Renal pelvis (tissue), 4 donors: Measurements from ENCODE around the gene REC8. TPM values are rescaled to one million over a fixed set of nuclear protein-coding genes. Genes with fewer than 3 reads are reported as not detected.
"Not testable (repeated sequence)": the region's sequence is repeated elsewhere in the genome, so short reads cannot be mapped to it uniquely, and the experiment has no call there.

Source experiments
- DNase-seq: peaks from one replicate; pipeline ENCODE4 v3.0.0-alpha.2; 2013
- polyA plus RNA-seq, 3 donors: library from polyadenylated mRNA; unstranded; fragments of 120-200 nt; gene quantifications; one replicate each; pipeline ENCODE4 v1.2.1, GENCODE V29; 2013; ENCODE audit not compliant: insufficient read length in 3 of 3

Gene REC8
- polyA plus RNA-seq, 3 donors, result 71.4 to 85.6 (median 80.8) TPM

DNA sequence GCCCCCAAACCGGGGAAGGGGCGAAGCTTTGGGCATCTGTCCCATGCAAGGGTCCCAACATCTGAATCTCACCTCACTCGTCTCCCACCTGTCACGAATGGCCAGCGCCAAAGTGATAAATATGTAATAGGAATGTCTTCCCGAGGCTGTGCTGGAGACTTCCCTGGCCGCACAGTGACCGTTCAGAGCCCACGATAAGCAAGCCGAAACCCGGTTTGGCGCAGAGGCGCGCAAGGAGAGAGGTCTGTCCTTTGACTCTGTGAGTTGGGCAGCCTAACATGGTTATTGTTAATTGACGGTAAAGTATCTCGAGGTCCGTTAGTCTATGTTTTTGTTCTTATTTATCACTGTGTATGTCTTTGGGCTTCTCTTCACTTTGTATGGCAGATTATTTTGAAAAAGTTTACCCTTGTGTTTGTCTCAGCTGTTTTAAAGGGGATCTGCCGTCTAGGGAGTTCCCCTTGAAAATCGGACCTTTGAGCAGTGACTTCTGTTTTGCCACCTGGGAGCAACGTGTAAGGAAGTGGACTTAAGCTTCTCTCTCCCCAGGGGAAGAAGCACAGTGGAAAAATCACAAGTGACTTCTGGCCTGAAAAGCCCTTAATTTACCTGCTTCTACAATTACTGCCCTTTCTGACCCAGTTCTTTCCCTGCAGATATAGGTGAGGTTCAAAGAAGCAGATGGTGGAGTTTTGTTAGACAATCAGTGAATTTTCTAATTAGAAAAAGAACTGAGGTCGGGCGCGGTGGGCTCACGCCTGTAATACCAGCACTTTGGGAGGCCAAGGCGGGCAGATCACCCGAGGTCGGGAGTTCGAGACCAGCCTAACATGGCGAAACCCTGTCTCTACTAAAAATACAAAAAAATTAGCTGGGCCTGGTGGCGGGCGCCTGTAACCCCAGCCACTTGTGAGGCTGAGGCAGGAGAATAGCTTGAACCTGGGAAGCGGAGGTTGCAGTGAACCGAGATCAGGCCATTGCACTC lies 24.5 kb downstream of the REC8 start:
- DNase-seq, result no peak

DNA sequence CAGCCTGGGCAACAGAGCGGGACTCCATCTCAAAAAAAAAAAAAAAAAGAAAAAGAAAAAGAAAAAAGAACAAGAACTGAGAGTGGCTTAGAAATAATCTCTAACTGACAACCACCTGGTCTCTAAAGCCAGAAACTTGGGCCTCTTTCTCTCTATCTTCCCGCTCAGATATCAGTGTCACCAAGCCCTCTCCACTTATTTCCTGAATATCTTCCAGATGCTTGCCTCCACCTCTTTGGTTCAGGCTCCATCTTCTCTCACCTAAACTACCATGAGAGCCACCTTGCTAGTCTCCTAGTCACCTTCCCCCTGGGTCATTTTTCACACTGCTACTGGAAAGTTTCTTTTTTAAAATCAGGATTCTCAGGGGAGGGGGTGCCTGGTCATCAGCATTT lies 25.2 kb downstream of the REC8 start:
- DNase-seq, result no peak

DNA sequence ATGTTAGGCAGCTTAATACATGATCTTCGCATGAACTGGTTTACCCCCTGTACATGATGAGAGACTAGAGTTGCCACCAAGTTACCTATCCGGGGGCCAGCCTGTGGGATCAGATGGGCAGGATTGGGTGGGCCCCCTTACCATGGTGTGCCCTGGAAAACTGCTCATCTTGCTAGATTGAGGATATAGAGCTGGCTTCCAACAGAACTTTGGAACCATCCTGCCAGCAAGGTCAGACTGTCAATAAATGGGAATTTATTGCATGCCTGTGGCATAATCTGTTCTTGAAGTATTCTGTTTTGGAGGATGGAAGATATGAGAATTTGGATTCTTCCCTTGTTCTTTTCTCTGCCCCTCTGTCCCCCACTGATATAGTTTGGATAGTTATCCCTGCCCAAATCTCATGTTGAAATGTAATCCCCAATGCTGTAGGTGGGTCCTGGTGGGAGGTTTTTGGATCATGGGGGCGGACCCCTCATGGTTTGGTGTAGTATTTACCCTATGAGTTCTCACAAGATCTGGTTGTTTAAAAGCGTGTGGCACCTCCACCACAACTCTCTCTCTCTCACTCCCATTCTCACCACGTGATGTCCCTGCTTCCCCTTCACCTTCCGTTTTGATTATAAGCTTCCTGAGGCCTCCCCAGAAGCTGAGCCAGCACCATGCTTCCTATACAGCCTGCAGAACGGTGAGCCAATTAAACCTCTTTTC lies 27.1 kb downstream of the REC8 start:
- DNase-seq, result no peak

DNA sequence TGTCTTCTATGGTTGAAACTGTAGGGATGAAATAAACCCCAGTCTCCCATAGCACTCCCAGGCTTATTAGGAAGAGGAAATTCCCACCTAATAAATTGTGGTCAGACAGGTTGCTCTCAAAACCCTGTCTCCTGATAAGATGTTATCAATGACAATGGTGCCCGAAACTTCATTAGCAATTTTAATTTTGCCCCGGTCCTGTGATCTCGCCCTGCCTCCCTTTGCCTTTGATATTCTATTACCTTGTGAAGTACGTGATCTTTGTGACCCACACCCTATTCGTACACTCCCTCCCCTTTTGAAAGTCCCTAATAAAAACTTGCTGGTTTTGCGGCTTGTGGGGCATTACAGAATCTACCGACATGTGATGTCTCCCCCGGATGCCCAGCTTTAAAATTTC lies 30.7 kb downstream of the REC8 start:
- not testable (repeated sequence) for DNase-seq

DNA sequence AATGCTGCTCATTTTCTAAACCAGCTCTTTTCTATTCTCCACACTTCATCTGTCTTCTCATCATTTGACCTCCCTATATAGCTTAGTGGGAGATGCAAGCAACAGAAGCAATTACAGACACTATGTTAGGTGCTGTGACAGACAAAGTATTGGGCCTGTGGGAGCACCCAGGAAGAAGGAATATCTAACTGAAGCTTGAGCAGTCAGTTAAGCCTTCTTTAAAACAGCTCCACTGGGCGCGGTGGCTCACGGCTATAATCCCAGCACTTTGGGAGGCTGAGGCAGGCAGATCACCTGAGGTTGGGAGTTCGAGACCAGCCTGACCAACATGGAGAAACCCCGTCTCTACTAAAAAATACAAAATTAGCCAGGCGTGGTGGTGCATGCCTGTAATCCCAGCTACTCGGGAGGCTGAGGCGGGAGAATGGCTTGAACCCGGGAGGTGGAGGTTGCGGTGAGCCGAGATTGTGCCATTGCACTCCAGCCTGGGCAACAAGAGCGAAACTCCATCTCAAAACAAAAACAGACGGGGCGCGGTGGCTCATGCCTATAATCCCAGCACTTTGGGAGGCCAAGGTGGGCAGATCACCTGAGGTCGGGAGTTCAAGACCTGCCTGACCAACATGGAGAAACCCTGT lies 31.5 kb downstream of the REC8 start:
- not testable (repeated sequence) for DNase-seq

DNA sequence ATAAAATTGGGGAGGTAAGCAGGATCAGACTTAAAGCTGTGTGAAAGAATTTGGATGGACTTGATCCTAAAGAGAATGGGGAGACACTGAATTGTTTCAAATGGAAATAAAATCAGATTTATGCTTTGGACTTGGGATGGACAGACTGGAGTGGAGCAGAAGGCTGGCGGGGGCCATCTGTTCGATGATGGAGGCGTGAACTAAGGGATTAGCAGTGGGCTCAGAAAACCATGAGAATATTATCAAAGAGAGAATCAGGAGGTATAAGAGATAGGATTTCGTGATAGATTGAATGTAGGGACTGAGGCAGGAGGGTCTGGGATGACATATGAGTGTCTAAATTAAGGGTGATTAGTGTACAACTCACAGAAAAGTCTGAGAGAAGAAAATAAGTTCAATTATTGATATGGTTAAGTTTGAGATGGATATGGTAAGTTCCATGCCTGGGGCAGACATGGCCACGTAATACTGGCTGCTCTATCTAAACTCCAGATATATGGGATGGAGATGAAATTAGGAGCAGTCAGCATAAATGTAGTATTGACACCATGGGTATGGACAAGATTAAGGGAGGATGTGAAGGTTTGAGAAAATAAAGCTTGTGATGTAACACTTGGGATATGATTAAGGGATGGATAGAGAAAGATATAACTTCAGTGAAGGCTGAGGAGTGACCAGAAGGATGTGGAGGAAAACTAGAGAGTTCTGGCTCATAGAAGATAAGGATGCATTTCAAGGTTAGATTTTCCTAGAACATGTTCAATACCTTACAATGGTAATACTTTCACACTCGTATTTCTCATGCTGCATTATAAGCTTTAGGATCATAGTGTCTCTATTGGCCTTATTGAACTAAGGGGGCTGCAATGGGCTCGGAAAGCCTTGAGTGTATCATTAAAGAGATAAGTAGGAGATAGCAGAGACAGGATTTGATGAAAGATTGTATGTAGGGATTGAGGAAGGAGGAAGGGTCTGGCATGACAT lies 32.6 kb downstream of the REC8 start:
- no peak for DNase-seq

DNA sequence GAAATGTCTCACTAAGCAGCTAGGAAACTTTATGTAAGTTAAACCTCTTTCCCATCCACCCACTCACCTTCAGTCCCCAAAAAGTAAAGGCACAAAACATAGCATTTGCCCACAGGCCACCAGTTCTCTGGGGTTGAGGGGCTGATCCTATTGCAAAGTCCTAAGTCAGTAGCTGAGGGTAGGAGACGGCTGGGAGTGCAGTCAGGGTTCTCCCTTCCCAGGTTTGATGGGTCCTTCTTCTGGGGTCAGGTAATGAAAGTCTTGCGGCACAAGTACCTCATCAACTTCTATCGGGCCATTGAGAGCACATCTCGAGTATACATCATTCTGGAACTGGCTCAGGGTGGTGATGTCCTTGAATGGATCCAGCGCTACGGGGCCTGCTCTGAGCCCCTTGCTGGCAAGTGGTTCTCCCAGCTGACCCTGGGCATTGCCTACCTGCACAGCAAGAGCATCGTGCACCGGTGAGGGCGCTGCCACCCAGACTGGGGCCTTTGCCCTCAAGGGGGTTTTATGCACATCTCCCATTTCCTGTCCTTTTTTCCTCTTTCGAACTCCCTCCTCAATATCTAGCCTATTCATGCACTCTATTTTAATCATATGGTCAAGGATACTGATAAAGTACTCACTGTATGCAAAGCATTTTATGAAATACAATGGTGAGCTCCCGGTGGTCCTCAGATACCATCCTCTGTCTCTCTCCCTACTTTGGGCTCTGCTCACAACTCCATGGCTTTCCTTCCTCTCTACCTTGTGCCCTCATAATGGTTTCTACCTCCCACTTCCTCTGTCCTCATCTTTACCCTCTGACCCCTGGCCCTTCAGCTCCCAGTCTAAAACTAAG lies 34.6 kb downstream of the REC8 start:
- no peak for DNase-seq

DNA sequence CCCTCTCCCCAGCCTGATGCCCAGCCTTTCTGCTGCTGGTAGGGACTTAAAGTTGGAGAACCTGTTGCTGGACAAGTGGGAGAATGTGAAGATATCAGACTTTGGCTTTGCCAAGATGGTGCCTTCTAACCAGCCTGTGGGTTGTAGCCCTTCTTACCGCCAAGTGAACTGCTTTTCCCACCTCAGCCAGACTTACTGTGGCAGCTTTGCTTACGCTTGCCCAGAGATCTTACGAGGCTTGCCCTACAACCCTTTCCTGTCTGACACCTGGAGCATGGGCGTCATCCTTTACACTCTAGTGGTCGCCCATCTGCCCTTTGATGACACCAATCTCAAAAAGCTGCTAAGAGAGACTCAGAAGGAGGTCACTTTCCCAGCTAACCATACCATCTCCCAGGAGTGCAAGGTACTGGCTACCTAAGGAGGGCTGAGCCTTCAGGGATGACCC lies 35.2 kb downstream of the REC8 start:
- no peak for DNase-seq

DNA sequence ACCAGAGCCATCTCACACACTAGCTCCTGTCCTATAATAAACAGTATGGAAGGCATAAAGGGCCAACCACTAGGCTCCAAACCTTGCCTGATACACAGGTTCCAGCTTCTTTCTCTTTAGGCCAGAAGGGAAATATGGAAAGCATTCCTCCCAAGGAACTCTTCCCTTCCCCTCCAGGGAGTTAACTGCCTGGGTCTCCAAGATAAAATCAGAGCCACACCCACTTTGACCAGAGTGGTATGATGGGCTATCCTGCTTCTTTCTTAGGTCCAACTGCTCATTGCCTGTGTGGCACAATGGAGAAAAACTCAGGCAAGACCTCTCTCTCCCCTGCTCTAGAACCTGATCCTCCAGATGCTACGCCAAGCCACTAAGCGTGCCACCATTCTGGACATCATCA lies 35.7 kb downstream of the REC8 start:
- no peak for DNase-seq

DNA sequence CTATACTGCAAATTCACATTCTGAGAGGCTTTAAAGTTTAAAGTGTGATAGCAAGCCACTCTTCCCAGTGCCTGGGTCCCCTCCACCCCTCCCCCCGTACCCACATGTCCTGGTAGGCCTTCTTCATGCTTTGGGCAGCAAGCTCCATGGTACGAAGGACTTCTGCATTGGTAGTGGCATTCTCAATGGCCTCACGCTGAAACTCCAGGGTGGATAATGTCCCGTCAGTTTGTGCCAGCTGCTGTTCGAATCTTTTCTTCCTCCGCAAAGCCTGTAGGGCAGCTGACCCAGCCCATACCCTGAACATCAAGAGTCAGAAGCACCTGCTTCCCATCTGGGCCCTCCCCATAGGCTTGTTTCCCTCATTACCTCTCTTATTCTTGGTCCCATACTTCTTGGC lies 39.4 kb downstream of the REC8 start:
- DNase-seq, result no peak

DNA sequence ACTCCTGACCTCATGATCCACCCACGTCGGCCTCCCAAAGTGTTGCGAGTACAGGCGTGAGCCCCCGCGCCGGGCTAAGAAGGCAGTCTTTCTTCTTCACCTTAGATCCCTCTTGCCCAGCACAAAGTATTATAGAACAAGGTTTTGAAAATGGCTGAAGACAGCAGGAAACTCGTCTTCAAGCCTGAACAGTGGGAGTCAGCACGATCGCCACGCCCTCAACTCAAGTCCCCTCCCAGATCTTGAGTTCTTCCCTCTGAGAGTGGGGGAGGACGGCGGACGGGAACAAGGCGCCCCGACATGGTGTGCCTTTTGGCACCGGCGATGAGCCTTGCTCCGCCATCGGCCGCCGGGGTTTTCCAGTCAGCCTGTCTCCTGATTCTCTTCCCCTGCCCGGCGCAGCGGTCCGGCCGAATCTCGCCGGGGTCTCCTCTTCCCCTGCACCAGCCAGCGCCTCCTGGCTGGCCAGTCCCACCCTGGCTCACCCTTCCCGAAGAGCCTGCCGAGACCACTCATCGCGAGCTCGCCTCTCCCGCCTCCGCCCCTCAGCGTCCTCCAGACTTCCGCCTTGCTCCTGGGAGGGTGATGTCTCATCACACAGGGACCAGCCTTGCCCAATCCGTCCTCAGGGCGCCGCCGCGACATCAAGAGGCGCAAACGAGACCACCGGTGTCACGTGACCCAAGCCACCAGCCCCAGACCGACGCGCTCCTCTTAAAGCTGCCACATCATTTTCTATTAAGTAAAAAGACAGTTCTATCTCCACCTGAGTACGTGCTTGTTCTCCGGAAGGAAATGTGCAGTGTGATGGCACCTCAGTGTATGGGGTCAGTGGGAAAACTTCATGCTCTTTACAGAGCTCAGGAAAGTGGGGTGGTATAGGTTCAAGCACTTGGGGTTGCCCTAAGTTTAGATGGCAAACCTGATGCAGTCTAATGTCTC lies 41.3 kb downstream of the REC8 start, which contains the start of gene CHMP4A:
Gene CHMP4A, minus strand, starts transcription at position 565 of the 942 bp plus-strand sequence. Its CDS starts 49 bp downstream, at position 516.
- peak; percentile 97 for DNase-seq

DNA sequence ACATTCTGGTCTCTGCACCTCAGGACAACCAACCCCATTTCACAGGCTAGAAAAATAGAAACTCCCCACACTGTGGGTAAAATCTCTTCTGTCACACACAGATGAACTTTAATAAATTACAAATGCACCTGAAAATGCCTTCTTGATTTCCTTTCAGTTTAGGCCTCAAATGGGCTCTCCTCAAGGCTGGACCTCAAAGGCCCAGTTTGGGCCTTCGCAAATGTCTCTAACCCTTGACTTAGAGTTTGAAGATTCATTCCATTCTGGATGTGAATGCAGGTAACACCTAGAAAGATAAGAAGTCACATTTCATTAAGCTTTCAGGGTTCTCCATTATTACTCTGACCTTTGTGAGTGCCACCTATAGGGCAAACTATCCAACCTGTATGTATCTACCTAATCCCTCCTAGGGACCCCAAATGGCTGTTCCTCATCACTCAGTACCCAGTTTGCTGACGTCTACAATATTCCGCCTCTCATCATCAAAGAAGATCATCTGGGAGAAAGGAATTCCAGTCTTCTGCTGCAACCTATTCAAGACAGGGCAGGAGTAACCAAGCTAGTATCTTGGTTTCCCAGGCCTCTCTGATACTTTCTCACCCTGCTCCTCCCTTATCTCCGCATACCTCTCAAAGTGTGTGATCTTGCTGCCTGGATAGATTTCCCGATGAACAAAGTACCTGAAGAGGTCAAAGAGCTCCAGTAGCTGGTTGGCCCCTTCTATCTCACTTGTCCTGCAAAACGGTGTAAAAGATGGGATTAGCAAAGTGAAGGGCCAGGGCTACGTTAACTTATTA lies 42.2 kb downstream of the REC8 start:
- DNase-seq, result no peak

DNA sequence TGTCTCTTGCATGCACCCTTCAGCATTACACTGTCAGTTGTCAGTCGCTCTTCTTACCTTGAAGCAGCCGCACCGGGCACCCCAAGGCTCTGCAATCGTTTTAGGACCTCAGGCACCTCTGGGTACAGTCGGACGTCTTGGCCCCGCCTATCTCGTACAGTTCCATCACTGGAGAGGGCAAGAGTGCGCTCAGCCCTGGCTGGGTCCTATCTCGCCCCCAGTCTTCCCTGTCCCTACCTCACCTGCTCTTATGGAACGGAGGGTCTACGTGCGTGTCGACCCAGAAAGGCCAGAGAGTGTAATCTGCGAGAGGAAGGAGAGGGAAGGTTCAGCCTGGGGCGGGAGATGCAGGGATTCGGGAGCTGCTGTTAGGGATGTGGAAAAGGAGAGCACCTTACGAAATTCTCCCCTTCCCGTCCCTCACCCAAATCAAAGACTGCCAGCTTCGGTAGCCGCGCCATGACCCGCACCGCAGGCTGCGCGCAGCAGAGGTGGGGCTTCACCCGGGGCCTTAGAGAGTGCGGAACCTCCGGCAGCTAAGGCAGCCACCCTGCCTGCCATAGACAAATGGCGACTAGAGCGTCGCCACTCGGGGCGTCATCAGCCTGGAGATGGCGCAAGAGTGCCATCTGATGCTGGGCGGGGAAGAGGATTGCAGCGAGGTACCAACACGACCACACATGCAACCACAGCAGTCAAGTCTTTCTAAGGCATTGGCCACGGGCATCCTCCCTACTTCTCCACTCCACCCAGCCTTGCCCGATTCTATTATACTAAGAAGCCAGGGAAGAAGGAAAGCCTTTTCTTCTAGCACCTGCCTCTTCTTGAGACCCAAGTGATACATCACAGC lies 43.8 kb downstream of the REC8 start, which contains the start of gene MDP1:
Gene MDP1, minus strand, starts transcription at position 572 of the 850 bp plus-strand sequence. Its CDS starts 111 bp downstream, at position 461.
- DNase-seq, result peak; percentile 87

DNA sequence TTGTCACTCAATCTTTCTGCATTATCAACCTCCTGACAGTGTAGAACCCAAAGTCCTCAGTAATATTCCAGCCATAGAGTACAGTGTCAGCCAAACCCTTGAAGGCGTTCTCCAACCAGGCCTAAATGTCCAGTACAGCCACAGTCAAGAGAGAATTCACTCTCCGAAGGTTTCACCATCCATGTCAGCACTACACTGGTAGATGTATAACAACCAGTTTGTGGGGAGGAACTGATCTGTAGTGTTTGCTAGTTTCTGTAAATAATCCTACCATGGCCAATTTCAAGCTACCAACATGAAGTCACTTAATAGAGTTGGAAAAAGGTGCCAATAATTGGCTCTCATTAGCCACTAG lies 44.4 kb downstream of the REC8 start:
- no peak for DNase-seq

DNA sequence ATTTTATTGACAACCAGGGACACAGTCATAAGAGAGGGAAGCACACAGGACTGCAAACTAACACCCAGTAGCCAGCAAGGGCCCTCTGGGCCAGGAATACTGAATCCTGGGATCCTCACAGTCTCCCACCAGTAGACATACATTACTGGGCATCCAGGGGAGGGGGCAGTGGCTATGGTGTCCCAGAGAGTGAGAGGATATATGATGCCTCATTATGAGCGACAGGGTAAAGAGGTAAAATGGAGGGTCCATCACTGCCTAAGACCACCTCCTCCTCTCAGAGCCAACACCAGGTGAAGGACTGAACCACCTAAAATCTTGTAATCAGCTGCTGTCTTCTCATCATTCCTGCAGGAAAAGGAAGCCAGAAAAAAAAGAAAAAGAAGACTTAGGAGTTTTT lies 45.0 kb downstream of the REC8 start:
- DNase-seq, result not testable (repeated sequence)

DNA sequence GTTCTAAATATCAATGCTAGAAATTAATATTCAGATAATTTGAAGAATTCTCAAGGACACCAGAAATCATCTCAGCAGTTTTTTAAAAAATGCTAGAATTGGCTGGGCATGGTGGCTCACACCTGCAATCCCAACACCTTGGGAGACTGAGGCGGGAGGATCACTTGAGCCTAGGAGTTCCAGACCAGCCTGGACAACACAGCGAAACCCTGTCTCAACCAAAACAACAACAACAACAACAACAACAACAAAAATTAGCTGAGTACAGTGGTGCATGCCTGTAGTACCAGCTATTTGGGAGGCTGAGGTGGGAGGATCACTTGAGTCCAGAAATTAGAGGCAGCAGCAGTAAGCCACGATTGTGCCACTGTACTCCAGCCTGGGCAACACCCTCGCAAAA lies 47.2 kb downstream of the REC8 start:
- no peak for DNase-seq

DNA sequence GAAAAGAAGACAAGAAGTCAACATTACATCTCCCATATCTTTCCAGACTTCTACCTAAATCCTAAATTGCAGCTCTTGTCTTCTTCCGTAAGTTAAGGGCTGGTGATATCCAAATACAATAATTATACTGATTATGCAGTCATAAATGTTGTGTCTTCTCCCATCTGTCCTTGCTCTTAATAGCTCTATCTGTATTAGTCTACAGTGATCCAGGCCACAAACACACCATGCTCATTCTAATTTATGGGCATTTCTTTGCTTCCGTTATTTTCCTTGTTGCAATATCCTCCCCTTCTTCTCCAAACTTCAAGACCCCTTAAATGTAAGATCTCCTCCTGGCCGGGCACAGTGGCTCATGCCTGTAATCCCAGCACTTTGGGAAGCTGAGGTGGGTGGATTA lies 47.6 kb downstream of the REC8 start:
- no peak for DNase-seq
